DMS 273 treated with DMSO at 0.1 percent for 48 hours (cell line): ENCODE data around the gene NELL2.

Experiments used
- DNase-seq: peaks from one replicate; lab custom pipeline; 2025; lab: John Stamatoyannopoulos, UW

Gene NELL2

DNA sequence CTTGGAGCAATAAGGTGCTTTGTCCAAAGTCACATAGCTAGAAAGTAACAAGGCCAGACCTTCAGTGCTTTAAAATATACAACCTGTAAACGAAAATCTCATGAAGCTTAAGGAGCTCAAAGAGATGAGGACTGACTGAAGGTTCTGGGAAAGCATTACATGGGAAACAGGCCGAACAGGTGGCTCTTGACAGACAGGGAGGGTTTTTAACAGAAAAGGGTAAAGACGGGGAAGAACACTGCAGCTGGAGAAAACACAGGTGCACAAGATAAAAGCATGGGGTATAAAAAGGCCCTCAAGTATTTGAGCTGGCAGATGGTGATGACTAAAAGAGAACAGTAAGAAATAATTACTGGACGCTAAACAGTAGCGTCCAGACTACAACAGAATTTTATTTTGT lies 257.2 kb downstream of the NELL2 start:
- DNase-seq: no peak

DNA sequence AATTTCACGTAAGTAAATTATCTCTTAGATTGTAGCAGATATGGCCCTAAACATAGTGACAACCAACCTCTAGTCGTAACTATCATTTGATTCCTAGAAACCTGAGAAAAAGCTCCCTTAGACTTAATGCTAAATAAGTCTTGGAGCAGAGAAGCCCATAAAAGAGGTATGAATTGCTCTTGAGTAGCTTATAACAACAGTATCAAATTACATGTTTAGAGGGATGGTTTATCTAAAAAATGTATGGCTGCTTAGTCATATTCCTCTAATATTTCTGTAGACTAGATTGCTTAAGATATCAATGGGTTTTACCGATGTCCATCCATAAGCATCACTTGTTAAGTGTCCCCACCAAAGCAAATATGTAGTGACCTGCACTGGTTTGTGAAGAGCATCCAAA lies 259.7 kb downstream of the NELL2 start:
- DNase-seq: no peak

DNA sequence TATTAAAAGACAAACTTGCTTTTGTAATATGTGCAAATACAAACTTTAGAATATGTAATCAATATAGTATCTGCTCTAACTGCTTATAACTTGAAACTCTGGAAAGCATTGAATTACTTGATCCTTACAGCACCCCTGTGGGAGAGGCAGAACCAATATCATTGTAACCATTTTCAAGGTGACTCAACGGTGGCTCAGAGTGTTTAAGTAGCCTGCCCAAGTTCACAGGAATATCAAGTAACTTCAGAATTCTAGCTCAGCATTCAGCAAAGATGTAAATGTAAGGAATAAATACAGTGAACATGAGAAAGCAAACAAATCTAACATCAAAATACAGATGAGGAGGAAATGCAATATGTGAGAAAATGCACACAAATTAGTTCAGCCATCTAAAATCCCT lies 264.6 kb downstream of the NELL2 start:
- no peak for DNase-seq

DNA sequence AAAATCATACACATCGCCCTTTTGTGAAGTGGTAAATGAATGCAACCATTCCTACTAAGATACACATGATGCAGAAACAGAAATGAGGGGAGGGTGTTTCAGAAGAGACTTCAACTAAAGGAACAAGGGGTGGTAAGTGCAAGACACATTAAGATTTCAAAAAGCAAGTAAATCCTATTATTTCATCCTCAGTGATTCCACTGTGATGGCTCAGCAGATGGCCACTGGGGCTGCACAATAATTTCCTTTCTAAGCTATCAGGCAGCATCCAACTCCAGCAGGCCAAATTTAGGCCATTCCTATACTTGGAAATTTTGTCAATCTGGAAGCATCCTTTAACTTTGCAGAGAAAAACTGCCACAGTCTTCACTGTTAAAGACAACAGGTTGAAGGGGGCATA lies 272.4 kb downstream of the NELL2 start:
- DNase-seq: no peak

DNA sequence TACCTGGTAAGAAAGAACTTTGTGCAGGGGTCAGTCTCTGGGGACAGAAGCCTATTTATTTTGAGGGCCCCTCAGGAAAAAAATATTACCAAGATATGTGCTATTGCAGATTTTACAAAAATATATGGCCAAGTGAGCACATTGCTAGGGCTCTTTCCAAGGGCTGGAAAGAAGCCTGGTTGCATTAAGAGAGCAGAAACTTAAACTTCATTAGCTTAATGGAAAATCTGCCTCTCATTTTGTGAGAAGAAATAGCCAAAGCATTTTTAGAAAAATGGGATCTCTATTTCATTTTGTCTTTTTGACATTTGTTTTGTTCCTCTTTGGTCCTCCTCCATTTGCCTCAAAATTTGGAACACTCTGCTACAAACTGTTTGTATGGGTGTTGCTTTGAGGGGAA lies 283.5 kb downstream of the NELL2 start:
- DNase-seq: no peak

DNA sequence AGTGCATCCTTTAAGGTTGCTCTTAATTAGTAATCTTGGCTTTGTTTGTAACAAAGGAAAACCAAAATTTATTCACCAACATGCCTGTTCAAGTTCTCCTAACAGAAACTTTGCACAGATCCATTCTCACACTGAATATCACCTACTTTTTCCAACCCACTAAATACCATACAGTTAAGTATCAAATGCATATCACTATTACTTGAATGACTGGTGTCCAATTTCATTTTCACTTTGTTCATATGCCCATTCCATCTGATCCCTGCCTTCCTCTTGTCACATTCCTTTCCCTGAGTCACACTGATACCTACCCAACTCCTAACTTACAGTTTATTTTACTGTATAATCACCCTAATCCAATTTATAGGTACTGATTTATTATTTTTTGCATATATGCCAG lies 286.4 kb downstream of the NELL2 start:
- no peak for DNase-seq

DNA sequence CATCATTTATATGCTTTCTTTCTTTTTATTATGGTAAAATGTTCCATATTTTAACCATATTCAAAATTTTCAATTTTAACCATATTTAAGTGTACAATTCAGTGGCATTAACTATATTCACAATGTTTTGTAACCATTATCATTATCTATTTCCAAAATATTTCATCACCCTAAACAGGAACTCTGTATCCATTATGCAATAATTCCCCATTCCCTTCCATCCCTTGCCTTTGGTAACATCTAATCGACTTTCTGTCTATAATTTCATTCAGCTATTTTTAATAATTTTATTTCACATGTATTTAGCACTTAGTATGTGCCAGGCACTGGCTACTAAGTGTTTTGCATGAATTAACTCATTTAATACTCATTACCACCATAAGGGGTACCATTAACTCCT lies 287.5 kb downstream of the NELL2 start:
- DNase-seq: no peak

DNA sequence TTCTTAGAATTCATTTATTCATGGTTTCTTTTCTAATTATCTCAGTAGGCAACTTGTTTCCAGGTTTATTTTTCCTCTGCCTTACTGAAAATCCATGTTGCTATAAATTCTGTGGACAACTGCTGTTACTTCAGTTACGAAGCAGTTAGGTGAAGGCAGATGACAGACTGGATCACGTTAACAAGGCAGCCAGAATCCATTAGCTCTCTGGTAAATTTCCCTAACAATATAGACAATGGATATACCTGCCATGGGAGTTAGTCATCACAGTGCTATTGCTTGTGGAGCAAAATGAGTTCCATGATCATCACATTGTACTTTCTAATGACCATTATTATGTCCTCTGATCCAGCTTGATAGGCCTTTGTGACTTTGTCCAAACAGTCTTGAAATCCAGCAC lies 291.5 kb downstream of the NELL2 start:
- DNase-seq: no peak

DNA sequence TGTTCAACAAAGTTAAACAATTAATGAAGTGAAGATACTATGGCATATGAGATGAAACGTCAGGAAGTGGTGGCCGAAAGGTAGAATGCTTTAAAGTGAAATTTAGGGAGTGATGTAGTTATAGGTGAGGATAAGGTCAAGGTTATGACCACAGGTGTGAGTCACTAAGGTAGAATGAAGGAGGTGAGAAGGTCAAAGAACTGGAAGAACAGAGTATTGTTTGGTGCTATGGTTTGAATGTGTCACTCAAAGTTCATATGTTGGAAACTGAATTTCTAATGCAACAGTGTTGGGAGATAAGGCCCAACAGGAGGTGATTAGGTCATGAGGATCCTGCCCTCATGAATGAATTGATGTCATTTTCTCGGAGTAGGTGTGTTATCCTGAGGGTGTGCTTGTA lies 293.6 kb downstream of the NELL2 start:
- DNase-seq: no peak

DNA sequence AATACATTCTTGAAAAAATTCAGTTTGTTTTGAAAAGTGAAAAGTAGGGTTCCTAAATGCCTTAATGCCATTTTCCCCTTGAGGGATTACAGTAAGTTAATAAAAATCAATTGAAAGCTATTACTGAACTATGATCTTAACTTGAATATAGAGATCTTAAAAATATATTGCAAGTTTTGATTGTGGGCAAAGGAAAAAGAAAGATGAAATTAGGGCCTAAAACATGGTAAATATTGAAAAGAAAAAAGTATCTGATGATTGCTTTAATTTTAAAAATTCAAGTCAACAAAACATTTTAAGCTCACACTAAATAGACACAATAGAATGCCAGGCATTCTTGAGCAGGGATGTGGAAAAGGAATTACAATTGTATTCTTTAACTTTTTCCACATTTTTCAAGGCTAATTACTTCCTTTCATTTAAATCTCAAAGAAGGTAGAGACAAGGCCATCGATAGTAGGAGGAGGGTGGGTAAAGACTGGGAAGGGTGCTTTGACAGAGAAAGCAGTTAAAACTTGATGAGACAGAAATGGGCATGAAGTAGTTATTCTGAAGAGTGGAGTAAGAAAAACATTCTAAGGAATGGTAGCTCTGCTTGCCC lies 294.4 kb downstream of the NELL2 start:
- DNase-seq: no peak

DNA sequence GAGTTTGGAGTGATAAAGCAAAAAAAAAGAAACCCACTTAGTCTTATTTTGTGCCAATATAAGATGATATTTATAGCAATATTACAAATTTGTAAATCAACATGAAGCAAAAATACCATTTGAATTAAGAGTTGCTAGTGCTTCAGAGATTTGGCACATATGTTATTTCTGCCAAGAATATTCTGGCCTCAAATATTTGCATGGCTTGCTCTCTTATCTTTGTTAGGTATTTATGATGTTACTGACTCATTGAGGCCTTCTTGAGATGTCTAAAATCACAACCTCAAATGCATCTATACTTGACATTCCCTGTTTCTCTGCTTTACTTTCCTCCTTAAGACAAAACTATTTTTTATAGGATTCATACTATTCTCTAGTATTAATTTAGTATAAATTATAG lies 301.5 kb downstream of the NELL2 start:
- DNase-seq: no peak

DNA sequence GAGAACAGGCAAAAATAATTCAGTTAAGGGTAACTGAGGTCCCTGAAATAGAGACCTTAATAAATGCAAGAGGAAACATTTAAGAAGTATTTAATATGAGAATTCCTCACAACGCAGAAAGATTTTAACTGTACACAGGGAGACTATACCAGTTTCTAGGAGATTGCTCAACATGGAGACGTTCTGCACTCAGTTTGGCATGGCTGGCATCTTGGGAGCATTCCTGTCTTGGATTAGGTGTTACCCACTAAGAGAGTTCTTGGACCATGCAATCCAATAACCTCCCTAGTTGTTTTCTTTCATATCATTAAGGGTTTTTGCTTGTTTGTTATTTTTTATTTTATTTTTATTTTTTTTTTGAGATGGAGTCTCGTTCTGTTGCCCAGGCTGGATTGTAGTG lies 302.4 kb downstream of the NELL2 start:
- no peak for DNase-seq

DNA sequence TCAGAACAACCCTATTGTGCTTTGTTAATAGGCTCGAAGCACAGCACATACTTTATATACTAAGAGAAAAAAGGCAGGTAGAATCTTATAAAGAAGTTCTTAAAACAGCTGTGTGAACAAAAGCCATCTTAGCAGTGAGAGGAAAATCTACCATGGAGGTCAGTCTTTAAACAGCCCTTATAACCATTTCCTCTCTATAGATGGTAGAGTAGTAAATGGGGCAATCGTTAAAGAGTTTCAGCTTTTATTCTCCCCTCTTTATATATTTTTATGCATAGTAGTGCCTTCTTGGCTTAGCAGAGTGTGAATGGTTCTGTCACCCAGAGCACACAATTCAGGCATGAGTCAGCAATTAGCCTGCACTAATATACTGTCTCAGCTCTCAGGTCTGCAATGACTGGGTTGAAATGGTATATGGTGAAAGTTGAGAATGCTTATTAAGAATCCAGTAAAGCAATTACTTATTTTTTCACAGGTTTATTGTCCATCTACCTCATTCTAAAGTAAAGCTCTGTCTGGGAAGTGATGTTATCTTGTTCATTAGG lies 305.0 kb downstream of the NELL2 start:
- no peak for DNase-seq

DNA sequence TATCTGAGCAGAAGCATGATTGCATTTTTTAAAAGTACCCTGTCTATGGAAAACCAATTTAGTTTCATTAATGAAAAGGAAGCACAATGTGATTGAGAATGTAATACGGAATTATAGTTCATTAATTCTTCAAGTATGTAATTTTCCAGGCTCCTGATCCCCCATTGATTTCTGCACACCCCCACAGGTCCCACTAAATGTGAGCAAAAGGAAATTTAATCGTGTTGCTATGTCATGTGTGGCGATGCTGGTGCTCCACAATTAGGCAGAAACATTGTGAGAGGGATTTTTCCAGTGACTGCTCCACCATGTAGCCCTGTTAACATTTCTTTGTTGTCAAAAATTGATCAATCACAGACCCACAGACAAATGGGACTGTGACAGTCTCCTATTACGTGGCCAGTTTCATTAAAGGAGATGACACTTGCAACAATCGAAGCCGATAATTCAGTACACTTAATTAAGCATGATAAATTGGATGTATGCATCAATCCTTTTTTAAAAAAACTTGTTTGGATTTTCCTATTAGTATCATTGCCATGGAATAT lies 306.0 kb downstream of the NELL2 start:
- no peak for DNase-seq

DNA sequence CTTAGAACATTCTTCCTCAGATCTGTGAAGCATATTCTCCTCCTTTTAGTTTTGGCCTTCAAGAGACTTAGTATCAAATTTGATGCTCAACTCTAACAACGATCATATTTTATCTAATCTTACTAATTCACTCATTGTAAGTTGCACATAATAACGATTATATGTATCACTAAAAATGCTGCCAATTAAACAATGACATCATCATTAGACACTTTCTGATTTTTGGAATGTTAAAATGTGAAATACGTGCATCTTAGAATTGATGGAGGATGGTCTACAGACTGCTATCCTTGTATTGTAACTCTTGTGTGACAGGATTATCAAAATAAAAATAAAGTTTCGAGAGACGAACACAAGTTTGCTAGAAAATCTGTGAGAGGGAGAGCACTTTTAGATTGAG lies 311.0 kb downstream of the NELL2 start:
- DNase-seq: no peak

DNA sequence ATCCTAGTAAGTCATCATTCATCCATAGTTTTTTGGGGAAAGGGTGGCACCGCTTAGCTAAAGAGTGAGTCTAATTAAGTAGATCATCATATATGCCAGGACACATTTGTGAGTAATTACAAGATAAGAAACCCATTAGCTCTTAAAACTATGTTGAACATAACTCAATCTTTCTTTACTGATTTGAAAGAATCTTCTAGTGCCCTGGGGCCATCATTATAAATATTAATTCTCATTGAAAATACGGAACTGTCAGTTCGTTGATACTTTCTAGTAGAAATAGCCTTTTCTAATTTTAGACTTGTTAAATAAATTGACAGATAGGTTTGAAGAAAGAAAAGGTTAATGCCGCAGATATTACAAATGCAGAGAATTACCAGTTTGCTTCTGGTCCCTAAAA lies 312.6 kb downstream of the NELL2 start:
- DNase-seq: no peak

DNA sequence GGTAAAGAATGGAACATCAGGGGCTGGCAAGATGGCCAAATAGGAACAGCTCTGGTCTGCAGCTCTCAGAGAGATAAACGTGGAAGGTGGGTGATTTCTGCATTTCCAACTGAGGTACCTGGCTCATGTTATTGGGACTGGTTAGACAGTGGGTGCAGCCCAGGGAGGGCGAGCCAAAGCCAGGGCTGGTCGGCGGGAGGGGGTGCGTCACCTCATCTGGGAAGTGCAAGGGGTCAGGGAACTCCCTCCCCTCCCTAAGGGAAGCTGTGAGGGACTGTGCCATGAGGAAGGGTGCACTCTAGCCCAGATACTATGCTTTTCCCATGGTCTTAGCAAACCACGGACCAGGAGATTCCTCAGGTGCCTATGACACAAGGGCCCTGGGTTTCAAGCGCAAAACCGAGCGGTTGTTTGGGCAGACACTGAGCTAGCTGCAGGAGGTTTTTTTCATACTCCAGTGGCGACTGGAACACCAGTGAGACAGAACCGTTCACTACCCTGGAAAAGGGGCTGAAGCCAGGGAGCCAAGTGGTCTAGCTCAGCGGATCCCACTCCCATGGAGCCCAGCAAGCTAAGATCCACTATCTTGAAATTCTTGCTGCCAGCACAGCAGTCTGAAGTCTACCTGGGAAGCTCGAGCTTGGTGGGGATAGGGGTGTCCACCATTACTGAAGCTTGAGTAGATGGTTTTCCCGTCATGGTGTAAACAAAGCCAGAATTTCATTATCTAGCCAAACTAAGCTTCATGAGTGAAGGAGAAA lies 317.6 kb downstream of the NELL2 start:
- DNase-seq: no peak

DNA sequence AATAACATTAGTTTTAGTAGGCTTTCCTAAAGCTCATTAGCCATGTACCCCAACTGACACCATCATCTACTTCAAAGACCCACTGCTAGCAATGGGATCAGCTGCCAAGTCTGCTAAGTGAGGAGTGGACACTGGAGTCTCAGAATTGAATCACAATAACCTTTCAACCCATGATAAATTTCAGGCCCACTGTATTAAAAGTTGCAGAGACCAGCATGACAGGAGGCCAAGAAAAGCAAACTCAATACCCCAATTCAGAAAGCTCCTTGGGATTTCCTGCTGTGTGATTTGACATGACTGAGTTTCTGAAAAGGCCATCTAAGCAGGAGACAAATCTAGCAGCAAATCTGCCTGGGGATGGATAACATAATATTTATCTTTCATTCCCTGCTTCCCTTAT lies 320.7 kb downstream of the NELL2 start:
- no peak for DNase-seq

DNA sequence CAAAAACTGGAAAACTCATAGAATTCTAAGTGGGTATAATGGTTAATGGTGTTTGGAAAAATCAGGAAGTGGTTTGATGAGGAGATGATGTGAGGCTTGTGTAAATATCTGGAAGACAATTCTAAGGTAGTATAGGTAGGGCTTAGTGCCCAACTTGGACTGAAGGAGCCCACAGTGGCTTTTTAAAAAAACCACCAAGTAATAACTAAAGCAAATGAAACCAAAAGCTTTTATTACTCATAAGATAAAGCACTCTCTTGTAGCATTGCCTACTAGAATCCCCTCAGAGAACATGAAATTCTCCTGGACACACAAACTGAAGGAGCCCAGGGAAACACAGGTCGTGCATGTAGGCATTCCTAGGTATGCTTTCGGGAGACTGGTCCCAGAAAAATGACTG lies 324.5 kb downstream of the NELL2 start:
- no peak for DNase-seq

DNA sequence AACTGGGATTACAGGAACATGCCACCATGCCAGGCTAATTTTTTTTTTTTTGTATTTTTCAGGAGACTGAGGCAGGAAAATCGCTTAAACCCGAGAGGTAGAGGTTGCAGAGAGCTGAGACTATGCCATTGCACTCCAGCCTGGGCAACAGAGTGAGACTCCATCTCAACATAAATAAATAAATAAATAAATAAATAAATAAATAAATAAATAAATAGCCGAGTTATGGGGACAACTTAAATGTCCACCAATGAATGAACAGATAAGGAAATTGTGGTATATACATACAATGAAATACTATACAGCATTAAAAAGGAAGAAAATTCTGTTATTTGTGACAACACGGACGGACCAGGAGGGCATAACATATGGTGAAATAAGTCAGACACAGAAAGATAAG lies 325.7 kb downstream of the NELL2 start:
- no peak for DNase-seq

DNA sequence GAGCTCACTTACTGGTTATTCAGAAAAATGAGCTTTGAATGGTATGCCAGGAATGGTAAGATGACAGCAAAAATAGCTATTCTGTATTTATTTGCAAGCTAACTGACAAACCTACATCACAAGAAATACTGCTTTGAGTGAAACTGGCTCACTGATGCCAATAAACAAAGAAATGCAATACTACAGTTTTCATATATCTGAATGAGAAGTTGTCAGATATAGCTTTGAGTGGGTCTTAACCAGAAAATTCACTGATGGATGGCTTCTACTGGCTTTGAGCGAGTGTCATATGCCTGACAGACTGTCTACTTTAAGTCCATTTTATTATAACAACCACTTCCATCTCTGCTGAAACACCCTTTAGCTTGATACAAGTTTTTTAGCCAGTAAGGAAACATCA lies 330.1 kb downstream of the NELL2 start:
- no peak for DNase-seq

DNA sequence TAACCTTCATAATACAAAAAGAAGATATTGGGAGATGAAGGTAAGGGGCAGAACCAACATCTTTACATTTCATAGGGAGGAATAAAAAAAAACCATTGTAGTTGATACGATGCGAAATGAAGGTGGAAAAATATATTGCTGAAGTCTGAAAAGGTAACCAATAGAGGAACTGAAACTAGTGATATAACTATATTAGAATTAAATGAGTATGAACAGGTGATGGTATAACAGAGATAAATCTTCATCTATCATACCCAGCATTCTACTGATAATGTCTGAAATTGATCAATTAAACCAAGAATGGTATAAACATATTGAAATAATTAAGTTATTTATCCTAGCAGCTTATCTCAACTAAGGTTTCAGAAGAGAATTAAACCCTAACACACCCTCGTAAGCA lies 332.1 kb downstream of the NELL2 start:
- DNase-seq: no peak

DNA sequence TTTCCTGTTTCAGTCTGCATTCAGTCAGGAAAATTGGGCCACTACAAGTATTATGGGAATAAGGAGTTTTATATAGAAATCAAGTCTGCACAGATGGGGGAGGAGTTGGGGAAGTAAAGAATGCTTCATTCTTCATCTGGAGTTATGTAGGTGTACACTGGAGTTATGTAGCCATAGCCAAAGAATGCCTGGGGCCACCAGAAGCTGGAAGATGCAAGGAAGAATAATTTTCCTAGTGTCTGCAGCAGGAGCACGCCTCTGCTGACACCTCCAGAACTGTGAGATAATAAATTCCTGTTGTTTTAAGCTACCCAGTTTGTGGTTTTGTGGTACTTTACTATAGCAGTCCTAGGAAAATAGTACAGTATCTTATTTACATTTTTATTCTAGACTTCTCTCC lies 333.4 kb downstream of the NELL2 start:
- DNase-seq: no peak

DNA sequence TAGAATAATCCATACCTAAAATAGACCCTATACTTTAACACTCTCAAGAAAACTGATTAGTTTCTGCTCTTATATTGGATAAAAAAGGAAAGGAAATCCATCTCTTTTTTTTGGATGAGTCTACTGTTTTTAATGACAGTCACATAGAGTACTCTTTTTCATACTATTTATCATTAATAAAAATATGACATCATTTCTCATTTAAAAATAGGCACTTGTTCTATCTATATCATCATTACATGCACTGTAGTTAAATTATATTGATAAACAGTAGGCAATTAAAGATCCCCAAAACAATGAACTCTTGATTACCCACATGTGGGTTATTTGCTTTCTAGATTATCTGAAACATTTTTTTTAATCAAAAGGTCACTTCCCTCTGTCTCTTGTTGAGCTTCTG lies 338.8 kb downstream of the NELL2 start:
- DNase-seq: no peak
